BE2C (cell line): Measurements from ENCODE around the gene PPP1R13L.
A peak's percentile ranks its signal among the peaks of the same experiment; 100 is the strongest.
"Not testable (repeated sequence)": the region's sequence is repeated elsewhere in the genome, so short reads cannot be mapped to it uniquely, and the experiment has no call there.

Experiments used
- DNase-seq: peaks from one replicate; pipeline ENCODE4 v3.0.0-alpha.2; 2020
- H3K27me3 ChIP-seq: fragments of 250-450 bp; sonication (Bioruptor Pico); 2 replicates; pipeline ENCODE4 v1.5.1; 2020; ENCODE audit warnings: mild to moderate bottlenecking
- H3K36me3 ChIP-seq: fragments of 250-450 bp; sonication (Bioruptor Pico); 2 replicates; pipeline ENCODE4 v1.5.1; 2020; ENCODE audit warnings: mild to moderate bottlenecking
- H3K4me1 ChIP-seq: fragments of 250-450 bp; sonication (Bioruptor Pico); 2 replicates; pipeline ENCODE4 v1.5.1; 2020
- H3K4me3 ChIP-seq: 2 replicates; pipeline ENCODE4 v1.5.1; 2011; ENCODE audit warnings: low read depth, low read length
- H3K9me3 ChIP-seq: fragments of 250-450 bp; sonication (Bioruptor Pico); 2 replicates; pipeline ENCODE4 v1.5.1; 2020
- CTCF ChIP-seq: IDR thresholded peaks from 2 replicates; pipeline ENCODE4 v1.5.1; 2012; ENCODE audit warnings: mild to moderate bottlenecking, low read depth, low read length

Gene PPP1R13L

GRCh38 chr19:45439569-45440258 lies 34.8 kb upstream of the PPP1R13L start:
- Histone ChIP-seq H3K4me3 (peak overlapping the region; percentile 55), H3K9me3 (no peaks in the 10 kb centered on the region), H3K4me1 (0 out of 2 replicates have a peak, but pooled peaks cover 2% of the 10 kb centered on the region), H3K27me3 (no peaks in the 10 kb centered on the region), H3K36me3 (no peaks in the 10 kb centered on the region)
- peak; percentile 79 for DNase-seq
- peak; percentile 90 for TF ChIP-seq CTCF

- Histone ChIP-seq H3K36me3 (no peaks in the 10 kb centered on the region), H3K27me3 (no peaks in the 10 kb centered on the region), H3K9me3 (no peaks in the 10 kb centered on the region), H3K4me1 (no peaks in the 10 kb centered on the region), H3K4me3 (peak overlapping the region; percentile 55)
- no peak for DNase-seq
- no peak for TF ChIP-seq CTCF
These were observed 34.3 kb upstream of the PPP1R13L start for GRCh38 chr19:45439190-45439568.

GRCh38 chr19:45437328-45437727 lies 32.5 kb upstream of the PPP1R13L start:
- DNase-seq, result no peak
- Histone ChIP-seq H3K36me3 (no peaks in the 10 kb centered on the region), H3K9me3 (no peaks in the 10 kb centered on the region), H3K4me1 (no peaks in the 10 kb centered on the region), H3K4me3 (no peak overlapping the region), H3K27me3 (no peaks in the 10 kb centered on the region)
- no peak for TF ChIP-seq CTCF

GRCh38 chr19:45432543-45432942 lies 27.7 kb upstream of the PPP1R13L start:
- not testable (repeated sequence) for H3K9me3 ChIP-seq, H3K27me3 ChIP-seq, DNase-seq, H3K36me3 ChIP-seq, H3K4me3 ChIP-seq, H3K4me1 ChIP-seq

GRCh38 chr19:45431008-45431407 lies 26.1 kb upstream of the PPP1R13L start:
- not testable (repeated sequence) for DNase-seq, H3K4me3 ChIP-seq, H3K36me3 ChIP-seq, H3K27me3 ChIP-seq, H3K9me3 ChIP-seq, H3K4me1 ChIP-seq

- not testable (repeated sequence) for H3K4me1 ChIP-seq, H3K36me3 ChIP-seq, DNase-seq, H3K4me3 ChIP-seq, H3K27me3 ChIP-seq, H3K9me3 ChIP-seq
These were observed 25.0 kb upstream of the PPP1R13L start for GRCh38 chr19:45429896-45430295.

GRCh38 chr19:45428384-45429231 lies 23.7 kb upstream of the PPP1R13L start:
- peak overlapping the region; percentile 43 for H3K4me3 ChIP-seq
- H3K9me3 ChIP-seq, result no peaks in the 10 kb centered on the region
- H3K27me3 ChIP-seq, result peaks cover 7% of the 10 kb centered on the region
- H3K36me3 ChIP-seq, result no peaks in the 10 kb centered on the region
- TF ChIP-seq CTCF, result peak; percentile 32
- H3K4me1 ChIP-seq, result no peaks in the 10 kb centered on the region
- peak; percentile 55 for DNase-seq
